GM13976 (cell line): ENCODE data around the gene TPSB2.

Experiments
- DNase-seq: peaks from one replicate; pipeline ENCODE4 v3.0.0; 2012; ENCODE audit warnings: low spot score
- CTCF ChIP-seq: IDR thresholded peaks from 2 replicates; pipeline ENCODE4 v1.5.1; 2012; ENCODE audit warnings: borderline replicate concordance, mild to moderate bottlenecking; ENCODE audit not compliant: insufficient read depth; ENCODE audit errors: extremely low read depth, missing control alignments, control extremely low read depth
- in situ Hi-C: fragments of 300-500 bp; cut with MboI; formaldehyde crosslinking; loops from one replicate; pipeline ENCODE4 v1.12.0; 2022; ENCODE audit warnings: low sequenced_read_pairs, mixed read lengths, inconsistent platforms; ENCODE audit not compliant: unreplicated experiment

TPSB2 gene

GRCh38 chr16:1224558-1224957 lies 5.4 kb downstream of the TPSB2 start:
- no peak for DNase-seq
- TF ChIP-seq CTCF: no peak
- in situ Hi-C loops: loop anchor here (25.0 kb wide), 1 partner anchor 88 kb away; the partner anchor contains the start of gene UBE2I

DNA sequence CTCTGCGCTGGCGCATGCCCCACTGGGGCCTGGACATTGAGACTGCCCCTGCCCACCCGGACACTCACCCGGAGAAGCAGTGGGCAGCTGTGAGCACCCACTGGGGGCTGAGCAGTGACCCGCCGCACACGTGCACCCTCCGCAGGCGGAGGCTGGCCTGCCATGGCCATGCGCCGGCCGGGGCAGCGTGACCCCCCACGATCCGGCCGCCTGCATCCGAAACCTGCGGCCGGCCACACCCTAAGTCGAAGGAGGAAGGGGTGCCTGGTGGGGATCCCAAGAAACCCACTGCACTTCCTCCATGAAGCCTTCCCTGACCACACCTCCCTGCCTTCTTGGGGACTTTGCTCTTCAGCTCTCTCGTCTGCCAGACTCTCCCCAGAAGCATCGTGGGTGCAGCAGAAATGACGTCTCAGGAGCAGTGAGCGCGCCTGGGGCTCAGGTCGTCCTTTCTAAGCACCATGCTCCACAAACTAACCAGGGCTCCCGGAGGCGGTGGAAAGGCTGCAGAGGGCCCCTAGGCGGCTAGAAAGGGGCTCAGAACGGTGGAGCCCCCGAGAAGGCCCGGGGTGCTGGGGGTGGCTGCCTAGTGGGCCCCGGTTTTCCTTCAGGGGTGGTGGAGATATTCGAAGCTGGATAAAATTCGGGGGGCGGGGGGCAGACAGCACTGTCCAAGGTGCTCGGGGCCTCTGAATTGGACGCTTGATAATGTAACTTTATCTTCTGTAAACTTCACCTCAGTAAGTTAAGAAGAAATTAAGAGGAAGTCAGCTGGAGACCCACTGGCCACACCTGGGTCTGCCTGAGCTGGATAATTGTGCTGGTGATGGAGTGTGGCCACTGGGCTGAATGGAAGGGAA lies 6.4 kb downstream of the TPSB2 start:
- in situ Hi-C loops: loop anchor here (25.0 kb wide), 1 partner anchor 89 kb away; the partner anchor contains the start of gene UBE2I
- no peak for TF ChIP-seq CTCF
- DNase-seq: no peak

DNA sequence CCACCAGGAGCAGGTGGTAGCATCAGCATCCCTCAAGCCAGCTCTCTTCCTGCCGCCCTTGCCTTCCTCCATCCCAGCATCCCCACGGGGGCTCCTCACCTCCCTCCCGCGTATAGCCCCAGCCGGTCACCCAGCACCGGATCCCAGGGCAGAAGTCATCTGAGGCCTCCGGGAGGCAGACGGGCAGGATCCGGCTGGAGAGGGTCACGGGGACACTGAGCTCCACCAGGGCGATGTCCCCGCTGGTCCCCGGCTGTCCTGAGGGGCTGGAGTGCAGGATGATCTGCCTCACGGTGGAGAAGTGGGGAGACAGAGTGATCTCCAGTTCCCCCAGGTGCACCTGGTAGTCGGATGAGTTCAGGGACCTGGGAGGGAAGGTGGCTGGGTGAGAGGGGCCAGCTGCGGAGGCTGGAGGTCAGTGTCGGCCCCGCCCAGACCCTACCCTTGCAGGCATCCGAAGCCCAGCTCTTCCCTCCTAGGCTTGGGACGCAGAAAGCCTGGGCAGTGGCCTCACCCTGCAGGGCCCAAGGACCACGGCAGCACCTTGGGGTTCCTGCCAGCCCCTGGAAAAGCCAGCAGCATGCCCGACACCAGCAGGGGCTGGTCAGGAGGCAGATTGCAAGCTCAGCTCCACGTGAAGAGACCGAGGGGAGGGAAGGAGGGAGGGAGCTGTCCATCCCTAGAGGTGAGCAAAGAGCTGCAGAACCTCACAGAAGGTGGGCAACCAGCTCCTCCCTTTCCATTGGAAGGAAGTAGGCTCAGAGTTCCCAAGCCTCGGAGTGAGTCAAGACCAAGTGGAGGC lies 7.2 kb downstream of the TPSB2 start:
- no peak for DNase-seq
- no peak for TF ChIP-seq CTCF
- in situ Hi-C loops: loop anchor here (25.0 kb wide), 1 partner anchor 90 kb away; the partner anchor contains the start of gene UBE2I

DNA sequence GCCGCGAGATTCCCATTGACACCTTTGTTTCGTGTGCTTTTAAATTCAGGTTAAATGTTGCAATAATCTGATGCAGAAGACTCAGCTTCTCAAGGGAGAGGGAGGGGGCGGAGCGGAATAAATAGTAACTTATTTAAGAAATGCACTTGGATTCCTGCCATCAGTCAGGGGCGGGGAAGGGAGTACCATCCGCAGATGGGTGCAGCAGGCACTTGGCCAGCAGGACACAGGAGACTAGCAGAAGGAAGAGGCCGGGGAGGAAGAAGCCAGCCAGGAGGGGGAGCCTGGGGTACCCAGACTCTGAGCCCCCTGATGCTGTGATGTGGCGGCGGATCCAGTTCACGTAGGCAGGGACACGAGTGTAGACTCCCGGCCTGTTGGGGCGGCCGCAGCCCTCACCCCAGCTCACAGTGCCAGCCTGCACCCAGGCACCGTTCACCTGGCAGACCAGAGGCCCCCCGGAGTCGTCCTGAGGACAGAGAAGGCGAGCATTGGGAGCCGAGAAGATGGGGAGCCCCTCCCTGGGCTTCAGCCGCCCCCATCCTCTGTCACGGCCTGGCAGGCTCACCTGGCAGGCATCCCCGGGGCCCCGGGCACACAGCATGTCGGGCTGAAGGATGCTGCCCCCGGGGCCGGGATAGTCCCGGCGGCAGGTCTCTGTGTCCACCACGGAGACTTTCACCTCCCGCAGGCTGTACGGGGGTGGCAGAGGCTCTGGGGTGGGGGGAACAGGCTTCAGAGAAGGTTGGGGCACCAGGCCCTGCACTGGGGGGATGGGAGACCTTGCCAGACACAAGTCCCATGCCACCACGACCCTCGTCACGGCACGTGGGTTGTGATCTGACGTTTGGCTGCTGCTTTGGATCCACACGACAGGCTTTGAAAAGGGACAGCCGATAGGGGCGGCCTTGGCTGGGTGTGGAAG lies 8.1 kb downstream of the TPSB2 start:
- no peak for TF ChIP-seq CTCF
- no peak for DNase-seq
- in situ Hi-C loops: loop anchor here (25.0 kb wide), 1 partner anchor 90 kb away; the partner anchor contains the start of gene UBE2I

GRCh38 chr16:1220841-1221627 lies 8.9 kb downstream of the TPSB2 start:
- in situ Hi-C loops: loop anchor here (25.0 kb wide), 1 partner anchor 91 kb away; the partner anchor contains the start of gene UBE2I
- DNase-seq: no peak
- no peak for TF ChIP-seq CTCF
